ENCODE data around the gene MINDY4B.

DNA sequence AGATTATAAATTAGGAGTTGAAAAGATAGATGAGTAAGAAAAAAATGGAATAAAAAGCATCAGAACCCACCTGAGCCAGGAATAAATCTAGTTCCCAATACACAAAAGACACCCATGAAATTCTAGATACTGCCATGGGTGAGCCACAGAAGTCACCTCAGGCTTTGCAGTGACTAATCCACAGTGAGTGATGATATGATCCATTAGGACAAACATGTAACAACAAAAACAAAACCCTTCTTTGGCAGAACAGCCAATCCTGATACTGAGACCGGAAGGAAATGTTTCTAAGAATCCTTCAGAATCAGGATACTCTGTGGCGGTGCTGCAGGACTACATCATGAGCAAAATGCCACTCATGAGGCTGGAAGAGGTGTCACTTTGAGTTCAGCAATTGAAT is 15.0 kb upstream of the MINDY4B start:
- TF ChIP-seq NR2F2 (IDR thresholded peaks at IDR 0.05): no peak
- no peak for TF ChIP-seq JUND (IDR thresholded peaks at IDR 0.05)
- TF ChIP-seq, protein P1, sequence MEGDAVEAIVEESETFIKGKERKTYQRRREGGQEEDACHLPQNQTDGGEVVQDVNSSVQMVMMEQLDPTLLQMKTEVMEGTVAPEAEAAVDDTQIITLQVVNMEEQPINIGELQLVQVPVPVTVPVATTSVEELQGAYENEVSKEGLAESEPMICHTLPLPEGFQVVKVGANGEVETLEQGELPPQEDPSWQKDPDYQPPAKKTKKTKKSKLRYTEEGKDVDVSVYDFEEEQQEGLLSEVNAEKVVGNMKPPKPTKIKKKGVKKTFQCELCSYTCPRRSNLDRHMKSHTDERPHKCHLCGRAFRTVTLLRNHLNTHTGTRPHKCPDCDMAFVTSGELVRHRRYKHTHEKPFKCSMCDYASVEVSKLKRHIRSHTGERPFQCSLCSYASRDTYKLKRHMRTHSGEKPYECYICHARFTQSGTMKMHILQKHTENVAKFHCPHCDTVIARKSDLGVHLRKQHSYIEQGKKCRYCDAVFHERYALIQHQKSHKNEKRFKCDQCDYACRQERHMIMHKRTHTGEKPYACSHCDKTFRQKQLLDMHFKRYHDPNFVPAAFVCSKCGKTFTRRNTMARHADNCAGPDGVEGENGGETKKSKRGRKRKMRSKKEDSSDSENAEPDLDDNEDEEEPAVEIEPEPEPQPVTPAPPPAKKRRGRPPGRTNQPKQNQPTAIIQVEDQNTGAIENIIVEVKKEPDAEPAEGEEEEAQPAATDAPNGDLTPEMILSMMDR (IDR thresholded peaks at IDR 0.05; ENCODE audit: low read depth, low read length, missing input control): no peak
- no peak for TF ChIP-seq SP1 (IDR thresholded peaks at IDR 0.05)
- TF ChIP-seq, protein P2, sequence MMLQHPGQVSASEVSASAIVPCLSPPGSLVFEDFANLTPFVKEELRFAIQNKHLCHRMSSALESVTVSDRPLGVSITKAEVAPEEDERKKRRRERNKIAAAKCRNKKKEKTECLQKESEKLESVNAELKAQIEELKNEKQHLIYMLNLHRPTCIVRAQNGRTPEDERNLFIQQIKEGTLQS (IDR thresholded peaks at IDR 0.05): no peak
